ENCODE results near the gene BTAF1.

The BTAF1 gene

GRCh38 chr10:92075829-92076228 lies 152.3 kb downstream of the BTAF1 start:
- TF ChIP-seq, protein P1, sequence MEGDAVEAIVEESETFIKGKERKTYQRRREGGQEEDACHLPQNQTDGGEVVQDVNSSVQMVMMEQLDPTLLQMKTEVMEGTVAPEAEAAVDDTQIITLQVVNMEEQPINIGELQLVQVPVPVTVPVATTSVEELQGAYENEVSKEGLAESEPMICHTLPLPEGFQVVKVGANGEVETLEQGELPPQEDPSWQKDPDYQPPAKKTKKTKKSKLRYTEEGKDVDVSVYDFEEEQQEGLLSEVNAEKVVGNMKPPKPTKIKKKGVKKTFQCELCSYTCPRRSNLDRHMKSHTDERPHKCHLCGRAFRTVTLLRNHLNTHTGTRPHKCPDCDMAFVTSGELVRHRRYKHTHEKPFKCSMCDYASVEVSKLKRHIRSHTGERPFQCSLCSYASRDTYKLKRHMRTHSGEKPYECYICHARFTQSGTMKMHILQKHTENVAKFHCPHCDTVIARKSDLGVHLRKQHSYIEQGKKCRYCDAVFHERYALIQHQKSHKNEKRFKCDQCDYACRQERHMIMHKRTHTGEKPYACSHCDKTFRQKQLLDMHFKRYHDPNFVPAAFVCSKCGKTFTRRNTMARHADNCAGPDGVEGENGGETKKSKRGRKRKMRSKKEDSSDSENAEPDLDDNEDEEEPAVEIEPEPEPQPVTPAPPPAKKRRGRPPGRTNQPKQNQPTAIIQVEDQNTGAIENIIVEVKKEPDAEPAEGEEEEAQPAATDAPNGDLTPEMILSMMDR (IDR thresholded peaks at IDR 0.05; ENCODE audit: extremely low read depth, missing control alignments) = no peak
- no peak for DNase-seq (ENCODE audit: low spot score)

DNA sequence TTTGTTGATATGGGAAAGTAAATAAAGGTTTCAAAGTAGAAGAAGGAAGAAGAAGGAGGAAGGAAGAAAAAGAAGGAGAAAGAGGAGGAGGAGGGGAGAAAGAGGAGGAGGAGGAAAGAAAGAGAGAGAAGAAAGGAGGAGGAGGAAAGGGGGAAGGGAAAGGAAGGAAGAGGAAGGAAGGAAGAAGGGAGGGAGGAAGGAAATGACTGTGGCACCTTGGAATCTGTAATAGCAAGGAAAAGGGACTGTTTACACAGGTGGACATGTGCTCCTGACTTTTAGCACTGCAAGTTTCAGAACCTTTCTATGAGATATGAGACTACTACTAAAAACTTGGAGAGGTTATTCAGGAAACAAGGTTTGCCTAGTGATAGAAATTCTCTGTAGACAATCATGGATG lies 153.2 kb downstream of the BTAF1 start:
- TF ChIP-seq, protein P1 (IDR thresholded peaks at IDR 0.05; ENCODE audit: extremely low read depth, missing control alignments) = no peak
- DNase-seq (ENCODE audit: low spot score) = no peak

DNA sequence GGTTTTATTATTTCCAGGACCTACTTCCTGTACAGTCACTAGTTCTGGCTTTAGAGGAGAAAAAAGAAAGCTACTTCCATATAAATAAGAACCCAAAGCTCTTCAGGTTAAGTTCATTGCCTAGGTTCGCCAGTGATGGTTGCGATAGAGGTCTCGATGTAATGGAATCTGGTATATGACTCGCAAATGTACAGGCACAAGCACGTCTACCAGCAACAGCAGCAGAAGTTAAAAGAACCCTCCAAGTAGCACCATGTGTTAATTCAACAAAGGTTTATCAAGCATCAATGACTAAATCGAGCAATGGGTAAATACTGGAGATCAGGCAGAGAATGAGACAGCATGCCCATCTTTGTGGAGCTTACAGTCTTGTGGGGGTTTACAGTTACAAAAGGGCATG lies 155.4 kb downstream of the BTAF1 start:
- TF ChIP-seq, protein P1 (IDR thresholded peaks at IDR 0.05; ENCODE audit: extremely low read depth, missing control alignments) = no peak
- no peak for DNase-seq (ENCODE audit: low spot score)
